HG03432 (cell line): ENCODE measurements around the gene ASMT.
"Not testable (repeated sequence)": the region's sequence is repeated elsewhere in the genome, so short reads cannot be mapped to it uniquely, and the experiment has no call there.

Experiments used
- ATAC-seq: cut with Tn5 transposase; IDR thresholded peaks from one replicate; pipeline ENCODE4 v1.9.1; 2021; ENCODE audit warnings: mild to moderate bottlenecking, moderate library complexity; ENCODE audit not compliant: unreplicated experiment

ASMT gene

DNA sequence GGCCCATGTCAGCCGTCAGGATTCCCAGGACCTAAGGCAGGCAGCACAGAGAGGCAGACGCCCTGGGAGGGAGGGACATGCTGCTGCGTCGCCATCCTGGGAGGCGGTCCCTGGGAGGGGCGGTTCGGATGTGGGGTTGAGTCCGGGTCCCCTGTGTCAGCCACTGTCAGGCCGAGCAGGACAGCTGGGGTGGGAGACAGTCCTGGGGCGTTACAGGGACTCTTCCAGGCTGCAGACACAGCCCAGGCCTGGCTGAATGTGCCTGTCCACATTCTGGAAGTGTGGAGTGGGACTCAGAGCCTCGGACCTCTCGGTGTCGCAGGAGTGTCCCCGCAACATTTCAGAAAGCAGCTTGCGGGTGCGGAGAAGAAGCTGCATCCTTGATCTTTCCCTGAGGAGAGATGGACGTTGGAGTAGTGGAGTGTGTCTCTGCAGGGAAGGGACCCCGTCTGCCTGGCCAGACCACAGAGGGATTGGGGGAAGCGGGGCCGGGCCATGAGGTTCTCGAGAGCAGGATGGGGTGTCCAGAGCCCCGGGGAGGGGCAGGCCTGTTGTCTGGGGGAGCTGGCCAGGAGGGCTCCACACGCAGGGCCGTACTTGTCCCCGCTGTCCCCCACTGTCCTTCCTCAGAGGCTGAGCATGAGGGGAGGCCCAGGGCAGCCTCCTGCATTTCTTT lies 17.4 kb upstream of the ASMT start:
- no peak for ATAC-seq

DNA sequence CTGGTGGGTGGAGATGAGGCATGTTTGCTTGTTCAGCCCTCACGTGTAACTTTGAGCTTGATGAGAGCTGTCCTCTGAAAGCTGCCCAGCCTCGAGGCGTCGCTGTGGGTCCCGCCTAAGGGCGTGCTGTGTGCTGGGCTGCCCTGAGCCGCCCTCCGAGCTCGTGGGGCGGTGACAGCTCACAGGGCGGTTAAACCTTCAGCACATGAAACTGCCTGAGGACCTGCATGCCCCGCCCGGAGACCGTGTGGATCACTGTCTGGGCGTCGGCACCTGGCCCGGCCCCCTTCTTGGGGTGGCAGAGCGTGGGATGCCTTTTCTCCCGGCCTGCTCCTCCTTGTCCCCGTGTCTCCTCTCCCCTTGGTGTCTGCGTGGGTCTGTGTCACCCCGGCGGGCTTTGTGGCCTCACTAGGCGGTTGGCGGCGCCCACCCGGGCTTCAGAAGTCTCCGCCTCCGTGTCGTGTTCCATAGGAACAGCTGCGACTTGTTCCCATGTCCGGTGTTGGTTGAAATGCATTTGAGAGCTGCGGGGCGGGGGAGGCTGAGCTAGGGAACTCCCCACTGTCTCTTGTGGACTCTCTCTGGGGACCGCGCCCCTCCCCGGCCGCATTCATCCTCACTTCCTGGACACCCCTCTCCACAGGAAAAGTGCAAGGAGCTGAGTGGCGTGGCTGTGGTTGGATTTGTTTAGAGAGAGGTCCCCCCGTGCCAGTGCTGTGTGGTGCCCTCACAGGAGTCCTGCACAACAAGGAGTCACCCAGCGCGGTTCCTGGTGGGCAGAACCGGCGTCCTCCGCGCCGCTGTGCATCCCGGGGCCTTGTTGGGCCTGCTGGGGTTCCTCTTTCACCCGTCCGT lies 16.6 kb upstream of the ASMT start:
- no peak for ATAC-seq

DNA sequence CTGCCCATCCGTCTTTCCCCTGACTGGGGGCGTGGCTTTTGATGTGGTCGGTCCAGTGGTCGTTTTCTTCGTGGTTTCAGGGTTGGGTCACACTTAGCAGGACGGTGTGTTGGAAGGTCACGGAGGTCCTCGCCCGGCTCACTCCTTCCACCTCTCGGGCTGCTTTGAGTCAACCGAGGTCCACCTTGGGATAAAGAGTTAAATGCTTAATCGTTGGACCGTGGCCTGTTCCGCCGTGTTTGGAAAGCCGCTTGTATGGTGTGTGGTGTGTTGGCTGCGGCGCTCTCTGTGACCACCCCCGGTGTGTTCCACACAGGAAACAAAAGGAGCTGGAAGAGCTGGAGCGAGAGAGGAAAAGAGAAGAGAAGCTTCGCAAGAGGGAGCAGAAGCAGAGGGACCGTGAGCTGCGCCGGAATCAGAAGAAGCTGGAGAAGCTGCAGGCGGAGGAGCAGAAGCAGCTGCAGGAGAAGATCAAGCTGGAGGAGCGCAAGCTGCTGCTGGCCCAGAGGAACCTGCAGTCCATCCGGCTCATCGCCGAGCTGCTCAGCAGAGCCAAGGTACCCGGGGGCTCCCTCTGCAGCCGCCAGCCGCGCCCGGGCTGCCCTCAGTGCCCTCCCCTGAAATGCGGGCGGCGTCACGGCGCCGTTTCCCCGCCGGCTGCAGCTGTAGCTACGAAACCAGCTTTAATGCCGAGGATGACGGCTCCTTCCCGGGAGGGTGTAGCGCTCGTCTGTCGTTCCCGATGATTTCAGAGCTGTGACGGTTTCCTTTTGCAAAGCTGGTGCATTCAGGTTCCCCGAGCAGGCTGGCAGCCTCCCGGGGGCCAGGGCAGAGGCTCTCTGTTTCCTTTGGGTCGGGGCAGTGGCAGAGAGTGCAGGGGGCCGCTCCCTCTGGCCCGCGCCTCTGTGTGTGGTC lies 15.7 kb upstream of the ASMT start:
- ATAC-seq: no peak

DNA sequence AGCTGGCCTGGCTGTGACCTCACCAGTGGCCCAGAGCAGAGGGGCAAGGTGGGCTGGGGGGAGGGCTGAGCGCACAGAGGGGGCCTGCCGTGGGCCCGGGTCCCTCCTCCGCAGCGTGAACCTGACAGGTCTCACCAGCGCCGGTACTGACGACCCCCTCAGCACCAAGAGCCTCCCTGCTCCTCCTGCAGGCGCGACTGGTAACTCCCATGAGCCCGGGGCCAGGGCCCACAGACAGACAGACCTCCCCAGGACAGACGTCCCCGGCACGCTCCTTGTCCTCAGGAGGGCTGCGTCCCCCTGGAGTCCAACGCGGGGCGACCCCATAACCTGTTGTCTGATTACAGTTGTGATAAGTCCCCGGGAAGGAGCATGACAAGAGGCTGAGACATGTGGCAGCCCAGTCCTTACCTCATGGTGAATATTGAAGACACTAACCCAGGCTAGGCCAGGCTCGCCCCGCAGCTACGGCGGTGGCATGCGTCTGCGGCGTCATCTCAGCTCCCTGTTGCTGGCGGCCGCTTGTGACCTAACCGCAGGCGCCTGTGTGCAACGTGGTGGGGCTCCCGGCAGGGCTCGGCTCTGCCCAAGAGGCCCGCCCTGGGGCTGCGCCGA lies 15.0 kb upstream of the ASMT start:
- no peak for ATAC-seq

DNA sequence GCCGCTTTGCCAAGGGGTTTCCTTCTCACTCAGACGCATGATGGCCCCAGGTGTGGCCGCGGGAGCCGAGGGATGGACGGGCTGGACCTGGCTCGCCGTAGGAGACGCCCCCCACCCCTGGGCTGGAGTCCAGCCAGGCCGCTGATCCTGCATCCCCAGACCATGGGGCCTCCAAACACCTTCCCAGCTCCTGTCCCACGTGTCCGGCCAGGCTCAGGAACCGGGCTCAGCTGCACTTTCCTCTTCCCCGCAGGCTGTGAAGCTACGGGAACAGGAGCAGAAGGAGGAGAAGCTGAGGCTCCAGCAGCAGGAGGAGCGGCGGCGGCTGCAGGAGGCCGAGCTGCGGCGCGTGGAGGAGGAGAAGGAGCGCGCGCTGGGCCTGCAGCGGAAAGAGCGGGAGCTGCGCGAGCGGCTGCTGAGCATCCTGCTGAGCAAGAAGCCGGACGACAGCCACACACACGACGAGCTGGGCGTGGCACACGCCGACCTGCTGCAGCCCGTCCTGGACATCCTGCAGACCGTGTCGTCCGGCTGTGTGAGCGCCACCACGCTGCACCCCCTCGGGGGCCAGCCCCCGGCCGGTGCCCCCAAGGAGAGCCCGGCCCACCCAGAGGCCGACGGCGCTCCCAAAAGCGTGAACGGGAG lies 14.3 kb upstream of the ASMT start:
- ATAC-seq: no peak

DNA sequence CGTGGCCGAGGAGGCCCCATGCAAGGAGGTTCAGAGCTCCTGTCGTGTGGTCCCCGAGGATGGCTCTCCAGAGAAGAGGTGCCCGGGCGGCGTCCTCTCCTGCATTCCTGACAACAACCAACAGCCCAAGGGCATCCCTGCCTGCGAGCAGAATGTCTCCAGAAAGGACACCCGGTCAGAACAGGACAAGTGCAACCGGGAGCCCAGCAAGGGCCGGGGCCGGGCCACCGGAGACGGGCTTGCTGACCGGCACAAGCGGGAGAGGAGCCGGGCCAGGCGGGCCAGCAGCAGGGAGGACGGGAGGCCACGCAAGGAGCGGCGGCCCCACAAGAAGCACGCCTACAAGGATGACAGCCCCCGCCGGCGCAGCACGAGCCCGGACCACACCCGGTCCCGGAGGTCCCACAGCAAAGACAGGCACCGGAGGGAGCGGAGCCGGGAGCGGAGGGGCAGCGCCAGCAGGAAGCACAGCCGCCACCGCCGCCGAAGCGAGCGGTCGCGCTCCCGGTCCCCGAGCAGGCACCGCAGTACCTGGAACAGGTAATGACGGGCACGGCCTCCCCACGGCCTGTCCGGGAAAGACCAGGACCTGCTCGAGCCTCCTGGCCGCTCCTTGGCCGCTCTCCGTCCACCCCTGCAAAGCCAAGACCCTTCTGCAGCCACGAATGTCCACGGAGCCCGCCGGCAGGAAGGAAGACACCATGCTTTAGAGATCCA lies 13.7 kb upstream of the ASMT start:
- ATAC-seq: no peak

DNA sequence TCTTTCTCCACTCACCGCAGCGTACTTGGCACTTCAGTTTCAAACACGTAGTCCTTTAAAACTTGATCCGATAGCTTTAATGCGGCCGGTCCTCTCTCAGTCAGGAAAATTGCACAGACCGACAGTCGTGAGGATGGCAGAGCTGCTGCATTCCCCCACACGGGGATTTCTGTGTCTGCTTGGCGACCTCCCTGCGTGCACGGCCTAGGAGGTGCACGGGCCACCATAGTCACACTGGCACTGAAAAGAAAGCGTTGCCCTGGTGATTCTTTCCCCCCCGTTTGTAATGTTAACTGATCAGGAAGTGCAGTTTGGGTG lies 13.1 kb upstream of the ASMT start:
- no peak for ATAC-seq

DNA sequence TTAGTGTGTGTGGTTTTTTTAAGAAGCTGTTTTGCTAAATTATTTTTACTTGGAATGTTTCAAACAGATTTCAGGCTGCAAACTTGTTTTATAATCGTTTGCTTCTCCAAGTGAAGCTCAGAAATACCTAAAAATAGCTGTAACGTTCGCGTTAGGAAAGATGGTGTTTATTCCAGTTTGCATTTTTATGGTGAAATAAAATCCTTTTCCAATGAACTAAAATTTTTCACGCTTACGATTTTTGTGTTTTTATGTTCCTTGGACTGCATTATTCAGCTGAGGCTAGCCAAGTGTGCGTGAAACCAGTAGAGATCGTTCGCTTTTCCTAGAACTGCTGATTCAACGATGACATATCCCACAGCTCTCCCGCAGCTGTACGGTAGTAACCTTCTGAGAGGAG lies 12.6 kb upstream of the ASMT start:
- no peak for ATAC-seq

DNA sequence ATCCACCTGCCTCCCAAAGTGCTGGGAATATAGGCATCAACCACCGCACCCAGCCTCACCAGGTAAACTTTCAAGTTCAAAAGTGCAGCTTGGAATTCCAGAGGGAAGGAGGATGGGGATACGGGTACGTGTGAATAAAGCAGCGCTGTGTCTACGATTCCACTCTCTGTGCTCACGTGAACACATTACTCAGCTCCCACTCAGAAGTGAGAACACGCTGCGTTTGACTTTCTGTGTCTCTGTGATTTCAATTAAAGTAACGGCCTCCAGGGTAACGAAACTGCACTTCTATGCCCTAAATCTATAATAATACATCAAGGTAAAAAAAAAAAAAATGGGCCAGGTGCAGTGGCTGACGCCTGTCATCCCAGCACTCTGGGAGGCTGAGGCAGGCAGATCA lies 8.4 kb upstream of the ASMT start:
- ATAC-seq: no peak

DNA sequence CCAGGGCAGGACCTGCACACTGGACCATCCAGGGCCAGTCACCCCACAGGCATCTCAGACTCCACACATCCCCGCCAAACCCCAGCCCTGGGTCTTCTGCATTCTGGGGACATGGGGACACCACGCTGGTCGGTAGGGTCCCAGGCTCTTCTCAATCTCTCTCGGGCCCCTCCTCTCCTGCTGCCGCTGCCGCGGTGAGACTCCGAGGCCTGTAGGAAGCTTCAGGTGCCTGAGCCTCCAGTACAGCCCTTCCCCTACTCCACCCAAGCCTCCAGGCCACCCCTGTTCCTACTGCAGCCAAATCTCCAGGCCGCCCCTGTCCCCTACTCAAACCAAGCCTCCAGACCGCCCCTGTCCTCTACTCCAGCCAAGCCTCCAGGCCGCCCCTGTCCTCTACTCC lies 5.5 kb upstream of the ASMT start:
- no peak for ATAC-seq

DNA sequence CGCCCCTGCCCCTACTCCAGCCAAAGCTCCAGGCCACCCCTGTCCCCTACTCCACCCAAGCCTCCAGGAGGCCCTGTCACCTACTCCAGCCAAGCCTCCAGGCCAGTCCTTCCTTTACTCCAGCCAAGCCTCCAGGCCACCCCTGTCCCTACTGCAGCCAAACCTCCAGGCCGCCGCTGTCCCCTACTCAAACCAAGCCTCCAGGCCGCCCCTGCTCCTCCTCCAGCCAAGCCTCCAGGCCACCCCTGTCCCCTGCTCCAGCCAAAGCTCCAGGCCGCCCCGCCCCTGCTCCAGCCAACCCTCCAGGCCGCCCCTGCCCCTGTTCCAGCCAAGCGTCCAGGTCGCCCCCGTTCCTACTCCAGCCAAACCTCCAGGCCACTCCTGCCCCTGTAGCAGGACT lies 5.1 kb upstream of the ASMT start:
- ATAC-seq: no peak

DNA sequence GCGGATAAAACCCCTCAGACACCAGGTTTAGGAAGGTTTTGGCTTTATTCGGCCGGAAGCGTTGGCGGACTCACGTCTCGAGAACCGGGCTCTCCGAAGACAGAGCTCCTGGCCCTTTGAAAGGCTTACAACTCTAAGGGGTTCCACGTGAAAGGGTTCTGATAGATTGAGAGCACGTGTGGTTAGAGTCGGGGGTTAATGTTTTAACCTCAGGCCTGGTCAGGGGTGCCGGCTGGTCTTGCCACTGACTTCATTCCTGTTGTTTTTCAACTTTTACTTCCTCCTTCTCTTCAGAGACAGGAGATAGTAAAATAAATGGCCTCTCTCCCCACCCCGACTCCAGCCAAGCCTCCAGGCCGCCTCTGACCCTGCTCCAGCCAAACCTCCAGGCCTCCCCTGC lies 4.7 kb upstream of the ASMT start:
- no peak for ATAC-seq

DNA sequence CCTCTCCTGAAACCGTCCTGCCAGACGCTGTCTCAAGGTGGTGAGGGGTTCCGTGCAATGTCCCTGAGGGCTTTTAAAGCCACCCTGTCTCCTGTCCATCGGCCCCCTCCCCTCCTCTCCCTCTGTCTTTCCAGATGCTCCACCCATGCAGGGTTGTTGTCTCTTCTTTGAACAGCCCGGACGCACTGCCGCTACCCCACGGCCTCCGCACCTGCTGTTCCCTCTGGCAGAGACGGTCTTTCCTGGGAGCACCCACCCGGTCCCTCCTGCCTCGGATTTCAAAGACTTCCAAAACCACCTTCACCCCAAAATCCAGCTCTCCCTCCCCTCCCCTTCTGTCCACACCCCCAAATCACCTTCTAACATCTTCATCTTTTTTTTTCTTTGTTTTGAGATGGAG lies 4.1 kb upstream of the ASMT start:
- ATAC-seq: no peak

DNA sequence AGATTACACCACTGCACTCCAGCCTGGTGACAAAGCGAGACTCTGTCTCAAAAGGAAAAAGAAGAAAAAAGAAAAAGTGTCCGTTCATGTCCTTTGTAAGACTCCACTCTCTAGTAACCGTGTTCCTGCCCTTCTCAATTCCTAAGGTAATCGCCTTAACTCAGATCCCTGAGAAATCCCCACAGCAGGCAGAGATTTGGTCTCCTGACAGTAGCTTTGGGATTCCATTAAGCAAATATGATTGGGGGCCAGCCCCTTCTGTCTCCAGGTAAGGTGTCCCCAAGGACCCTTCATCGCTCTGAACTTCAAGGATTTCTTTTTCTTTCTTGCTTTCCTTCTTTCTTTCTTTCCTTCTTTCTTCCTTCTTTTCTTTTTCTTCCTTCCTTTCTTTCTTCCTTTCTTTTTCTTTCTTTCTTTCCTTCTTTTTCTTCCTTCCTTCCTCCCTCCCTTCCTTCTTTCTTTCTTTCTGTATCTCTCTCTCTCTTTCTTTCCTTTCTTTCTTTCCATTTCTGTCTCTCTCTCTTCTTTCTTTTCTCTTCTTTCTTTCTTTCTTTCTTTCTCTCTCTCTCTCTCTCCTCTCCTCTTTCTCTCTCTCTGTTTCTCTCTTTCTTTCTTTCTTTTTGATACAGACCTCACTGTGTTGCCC lies 2.1 kb upstream of the ASMT start:
- ATAC-seq: no peak

DNA sequence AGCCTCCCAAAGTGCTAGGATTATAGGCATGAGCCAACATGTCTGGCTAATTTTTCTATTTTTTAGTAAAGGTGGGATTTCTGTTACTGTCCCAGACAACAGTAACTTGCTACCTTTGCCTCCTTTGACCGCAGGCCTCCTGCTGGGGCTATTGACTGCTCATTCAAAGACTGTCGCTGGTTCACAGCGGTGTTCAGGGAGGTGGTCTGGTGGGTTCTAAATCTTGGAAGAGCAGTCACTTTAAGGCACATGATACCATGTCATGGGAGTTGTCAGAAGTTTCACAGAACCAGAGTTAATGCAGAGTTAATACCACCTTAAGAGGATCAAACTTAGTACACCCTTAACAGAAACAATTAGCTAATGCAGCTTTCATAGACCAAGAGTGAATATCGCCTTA lies 3.8 kb downstream of the ASMT start:
- no peak for ATAC-seq

DNA sequence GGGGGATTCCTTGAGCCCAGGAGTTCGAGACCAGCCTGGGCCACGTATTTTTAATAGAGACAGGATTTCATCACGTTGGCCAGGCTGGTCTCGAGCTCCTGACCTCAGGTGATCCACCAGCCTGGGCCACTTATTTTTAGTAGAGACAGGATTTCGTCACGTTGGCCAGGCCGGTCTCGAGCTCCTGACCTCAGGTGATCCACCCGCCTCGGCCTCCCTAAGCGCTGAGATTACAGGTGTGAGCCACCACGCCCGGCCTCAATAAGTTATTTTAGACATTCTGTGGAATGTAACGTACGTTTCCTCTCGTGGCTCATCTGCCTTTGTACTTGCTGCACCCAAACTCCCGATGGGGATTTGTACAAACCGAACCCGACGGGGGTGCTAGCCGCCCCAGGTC lies 8.8 kb downstream of the ASMT start:
- peak; percentile 5 for ATAC-seq

DNA sequence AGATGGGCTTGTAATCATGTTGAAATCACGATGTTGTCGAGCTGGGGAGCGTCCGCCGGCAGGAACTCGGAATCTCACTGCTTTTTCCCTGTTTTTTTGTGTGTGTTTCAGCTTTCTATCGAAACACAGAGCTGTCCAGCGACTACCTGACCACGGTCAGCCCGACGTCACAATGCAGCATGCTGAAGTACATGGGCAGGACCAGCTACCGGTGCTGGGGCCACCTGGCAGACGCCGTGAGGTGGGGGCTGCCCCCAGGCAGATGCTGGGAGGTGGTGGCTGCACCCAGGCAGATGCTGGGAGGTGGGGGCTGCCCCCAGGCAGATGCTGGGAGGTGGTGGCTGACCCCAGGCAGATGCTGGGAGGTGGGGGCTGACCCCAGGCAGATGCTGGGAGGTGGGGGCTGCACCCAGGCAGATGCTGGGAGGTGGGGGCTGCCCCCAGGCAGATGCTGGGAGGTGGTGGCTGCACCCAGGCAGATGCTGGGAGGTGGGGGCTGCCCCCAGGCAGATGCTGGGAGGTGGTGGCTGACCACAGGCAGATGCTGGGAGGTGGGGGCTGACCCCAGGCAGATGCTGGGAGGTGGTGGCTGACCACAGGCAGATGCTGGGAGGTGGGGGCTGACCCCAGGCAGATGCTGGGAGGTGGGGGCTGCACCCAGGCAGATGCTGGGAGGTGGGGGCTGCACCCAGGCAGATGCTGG lies 9.4 kb downstream of the ASMT start:
- not testable (repeated sequence) for ATAC-seq

DNA sequence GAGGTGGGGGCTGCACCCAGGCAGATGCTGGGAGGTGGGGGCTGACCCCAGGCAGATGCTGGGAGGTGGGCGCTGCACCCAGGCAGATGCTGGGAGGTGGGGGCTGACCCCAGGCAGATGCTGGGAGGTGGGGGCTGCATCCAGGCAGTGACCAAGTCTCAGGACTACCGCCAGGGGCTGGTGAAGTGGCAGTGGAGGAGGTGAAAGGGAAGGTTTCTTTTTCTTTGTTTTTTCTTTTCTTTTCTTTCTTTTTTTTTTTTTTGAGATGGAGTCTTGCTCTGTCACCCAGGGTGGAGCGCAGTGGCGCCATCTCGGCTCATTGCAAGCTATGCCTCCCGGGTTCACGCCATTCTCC lies 10.0 kb downstream of the ASMT start:
- ATAC-seq: not testable (repeated sequence)

DNA sequence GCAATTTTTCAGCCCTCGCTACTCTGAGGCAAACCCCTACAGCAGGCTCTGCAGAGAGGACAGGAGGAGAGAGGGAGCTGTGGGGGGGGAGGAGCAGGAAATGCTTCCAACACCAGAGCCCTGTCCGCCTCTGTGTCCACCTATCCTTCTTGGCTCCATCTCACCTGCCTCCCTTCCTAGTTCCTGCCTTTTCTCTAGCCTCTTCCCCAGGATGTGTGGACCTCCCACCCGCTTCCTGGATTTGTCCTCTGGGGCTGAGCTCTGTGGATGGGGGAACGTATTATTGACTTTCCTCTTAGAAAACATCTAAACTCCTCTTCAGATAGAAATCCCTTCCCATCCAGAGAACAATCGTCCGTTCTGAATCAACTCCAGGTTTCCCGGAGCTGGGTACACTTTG lies 14.4 kb downstream of the ASMT start:
- ATAC-seq: no peak
